OCI-LY7 (cell line): ENCODE data around the gene ATP5PD. TPM values are rescaled to one million over a fixed set of nuclear protein-coding genes. Genes with fewer than 3 reads are reported as not detected.
"Not testable (repeated sequence)": the region's sequence is repeated elsewhere in the genome, so short reads cannot be mapped to it uniquely, and the experiment has no call there.

ENCODE experiments used
- BruUV-seq: library from RNA; stranded (reverse); fragments of 400-500 nt; replicated peaks from 2 replicates; lab custom pipeline; 2021; lab: Mats Ljungman, UMichigan
- CTCF ChIA-PET: fragments of 300-600 bp; sonication (Branson Sonifier 250); formaldehyde crosslinking; loops from one replicate; lab custom pipeline; 2022; ENCODE audit warnings: antibody characterized with exemption; ENCODE audit not compliant: unreplicated experiment; lab: Charles Lee
- POLR2A ChIA-PET: fragments of 300-600 bp; sonication (Branson Sonifier 250); formaldehyde crosslinking; loops from one replicate; lab custom pipeline; 2022; ENCODE audit warnings: antibody characterized with exemption; lab: Charles Lee
- DNase-seq: peaks from one replicate; pipeline ENCODE4 v3.0.0-alpha.2; 2015; ENCODE audit warnings: low spot score
- H2AFZ ChIP-seq: fragments of 200-600 bp; sonication (generic), shearing (Covaris generic); 2 replicates; pipeline ENCODE4 v1.6.1; 2014; ENCODE audit warnings: mild to moderate bottlenecking, antibody characterized with exemption, low read length, moderate library complexity
- H3K27ac ChIP-seq: fragments of 200-600 bp; sonication (generic); 2 replicates; pipeline ENCODE4 v1.5.1; 2014; ENCODE audit warnings: mixed run types, low read depth, mild to moderate bottlenecking, moderate library complexity, low read length, inconsistent platforms; ENCODE audit not compliant: poor library complexity, severe bottlenecking
- H3K36me3 ChIP-seq: fragments of 200-600 bp; sonication (generic); 2 replicates; pipeline ENCODE4 v1.6.1; 2014; ENCODE audit warnings: mild to moderate bottlenecking, antibody characterized with exemption, low read length, moderate library complexity, mixed read lengths; ENCODE audit not compliant: insufficient read depth
- H3K4me1 ChIP-seq: fragments of 200-600 bp; sonication (generic); 2 replicates; pipeline ENCODE4 v1.5.1; 2014; ENCODE audit warnings: mild to moderate bottlenecking, low read length; ENCODE audit not compliant: insufficient read depth, poor library complexity, severe bottlenecking
- H3K4me2 ChIP-seq: fragments of 200-600 bp; sonication (generic); 2 replicates; pipeline ENCODE4 v1.6.1; 2014; ENCODE audit warnings: mild to moderate bottlenecking, low read length
- H3K4me3 ChIP-seq: fragments of 200-600 bp; sonication (generic); 2 replicates; pipeline ENCODE4 v1.5.1; 2014; ENCODE audit warnings: mild to moderate bottlenecking, low read depth, low read length; ENCODE audit not compliant: poor library complexity, severe bottlenecking
- H3K79me2 ChIP-seq: fragments of 200-600 bp; sonication (generic); 2 replicates; pipeline ENCODE4 v1.6.1; 2016; ENCODE audit warnings: low read depth, mild to moderate bottlenecking, low read length, moderate library complexity, mixed read lengths; ENCODE audit not compliant: insufficient read depth
- H3K9me2 ChIP-seq: fragments of 200-600 bp; sonication (generic); 2 replicates; pipeline ENCODE4 v1.6.1; 2016; ENCODE audit warnings: mild to moderate bottlenecking, low read length, mixed read lengths; ENCODE audit not compliant: insufficient read depth
- H3K9me3 ChIP-seq: fragments of 200-600 bp; sonication (generic); 2 replicates; pipeline ENCODE4 v1.6.1; 2014; ENCODE audit warnings: mild to moderate bottlenecking, mixed run types, low read length, mixed read lengths
- H4K20me1 ChIP-seq: fragments of 200-600 bp; sonication (generic); 2 replicates; pipeline ENCODE4 v1.6.1; 2014; ENCODE audit warnings: mild to moderate bottlenecking, antibody characterized with exemption, low read length, moderate library complexity, mixed read lengths; ENCODE audit not compliant: insufficient read depth
- CTCF ChIP-seq: fragments of 200-600 bp; sonication (generic); conservative IDR thresholded peaks from 2 replicates; pipeline ENCODE4 v1.5.1; 2014; ENCODE audit warnings: mild to moderate bottlenecking, antibody characterized with exemption, low read length, moderate library complexity, mixed read lengths
- EZH2phosphoT487 ChIP-seq: fragments of 200-600 bp; sonication (generic); IDR thresholded peaks from 2 replicates; pipeline ENCODE4 v1.6.1; 2018; ENCODE audit warnings: low read depth, borderline replicate concordance, mild to moderate bottlenecking, mixed run types, antibody characterized with exemption, low read length, moderate library complexity, mixed read lengths
- intact Hi-C: fragments of 100-400 bp; cut with micrococcal nuclease; formaldehyde crosslinking; loops from one replicate; pipeline ENCODE4 v1.10.0; 2022; ENCODE audit not compliant: unreplicated experiment
- total RNA-seq, 2 experiments: library from RNA; depleted of rRNA in 1 of 2; stranded (reverse); fragments of >200 nt in 1 of 2; shearing (Covaris generic) in 1 of 2; gene quantifications; 2 replicates each; pipeline ENCODE4 v1.2.3, GENCODE V29; 2014 to 2022

ATP5PD gene
- total RNA-seq, 2 experiments from 2014 or later, result 301 to 317 TPM

- Histone ChIP-seq H4K20me1 (peaks cover 4% of the 10 kb centered on the region; the same call in 1 of the 2 replicates), H3K9me3 (no peaks in the 10 kb centered on the region), H3K9me2 (no peaks in the 10 kb centered on the region), H3K27ac (no peak overlapping the region), H3K4me1 (peaks cover 14% of the 10 kb centered on the region), H3K79me2 (peaks cover 23% of the 10 kb centered on the region), H3K4me2 (no peak overlapping the region), H2AFZ (no peak overlapping the region), H3K4me3 (no peak overlapping the region), H3K36me3 (peaks cover 35% of the 10 kb centered on the region)
- POLR2A ChIA-PET, result no interaction called here
- BruUV-seq, result no TSS peak
- CTCF ChIA-PET, result no interaction called here
- no peak for DNase-seq
- intact Hi-C loops, result loop anchor here (10.0 kb wide), 1 partner anchor 370 kb away; no protein-coding TSS in a partner anchor
- TF ChIP-seq EZH2phosphoT487 (no peak), CTCF (no peak)
Measured at GRCh38 chr17:75044716-75045115, 2.1 kb downstream of the ATP5PD start.

GRCh38 chr17:75043789-75044188 lies 3.0 kb downstream of the ATP5PD start:
- POLR2A ChIA-PET, DNase-seq, H3K4me3 ChIP-seq, H4K20me1 ChIP-seq, H2AFZ ChIP-seq, H3K9me2 ChIP-seq, BruUV-seq, H3K4me2 ChIP-seq, H3K27ac ChIP-seq, H3K9me3 ChIP-seq: not testable (repeated sequence)
- peaks cover 38% of the 10 kb centered on the region for H3K36me3 ChIP-seq
- peaks cover 11% of the 10 kb centered on the region for H3K4me1 ChIP-seq
- CTCF ChIA-PET, result interaction anchor here (0.7 kb wide), 1 partner anchor 33 kb away, joined by 3 read pairs; no protein-coding TSS in a partner anchor
- intact Hi-C loops, result loop anchor here (10.0 kb wide), 1 partner anchor 371 kb away; no protein-coding TSS in a partner anchor
- peaks cover 23% of the 10 kb centered on the region for H3K79me2 ChIP-seq

GRCh38 chr17:75041656-75042280 lies 5.0 kb downstream of the ATP5PD start:
- H3K36me3 ChIP-seq, result peaks cover 45% of the 10 kb centered on the region
- no TSS peak for BruUV-seq
- no peaks in the 10 kb centered on the region for H3K9me3 ChIP-seq
- CTCF ChIA-PET, result no interaction called here
- H3K27ac ChIP-seq, result no peak overlapping the region
- H2AFZ ChIP-seq, result no peak overlapping the region
- POLR2A ChIA-PET, result interaction anchor here (2.1 kb wide), 1 partner anchor 10 kb away, joined by 8 read pairs; no protein-coding TSS in a partner anchor
- no peaks in the 10 kb centered on the region for H3K9me2 ChIP-seq
- no peaks in the 10 kb centered on the region for H4K20me1 ChIP-seq
- peaks cover 10% of the 10 kb centered on the region; the same call in 1 of the 2 replicates for H3K79me2 ChIP-seq
- TF ChIP-seq EZH2phosphoT487 (no peak), CTCF (no peak)
- intact Hi-C loops, result loop anchor here (10.0 kb wide), 1 partner anchor 373 kb away; no protein-coding TSS in a partner anchor
- DNase-seq, result no peak
- H3K4me3 ChIP-seq, result no peak overlapping the region
- no peak overlapping the region for H3K4me2 ChIP-seq
- no peaks in the 10 kb centered on the region for H3K4me1 ChIP-seq
